ENCODE data around the gene GRIA3. TPM values are rescaled to one million over a fixed set of nuclear protein-coding genes. Genes with fewer than 3 reads are reported as not detected.

The GRIA3 gene
- polyA plus RNA-seq, 1 donor from 2014 or later, result not detected

GRCh38 chrX:123455693-123456092 lies 271.6 kb downstream of the GRIA3 start:
- Mint-ChIP-seq H3K27ac (no peak overlapping the region), H3K9me3 (peaks cover 0 to 4% (median 0%) of the 10 kb centered on the region in 3 donors), H3K27me3 (no peaks in the 10 kb centered on the region), H3K4me1 (no peaks in the 10 kb centered on the region), H3K36me3 (no peaks in the 10 kb centered on the region), H3K4me3 (no peak overlapping the region)

GRCh38 chrX:123464709-123465108 lies 280.6 kb downstream of the GRIA3 start:
- Mint-ChIP-seq H3K9me3 (peaks cover 0 to 5% (median 2%) of the 10 kb centered on the region in 3 donors), H3K27me3 (no peaks in the 10 kb centered on the region), H3K4me1 (no peaks in the 10 kb centered on the region), H3K4me3 (no peak overlapping the region), H3K36me3 (no peaks in the 10 kb centered on the region), H3K27ac (no peak overlapping the region)

GRCh38 chrX:123468481-123468880 lies 284.4 kb downstream of the GRIA3 start:
- Mint-ChIP-seq H3K9me3 (peaks cover 0 to 5% (median 2%) of the 10 kb centered on the region in 3 donors), H3K36me3 (no peaks in the 10 kb centered on the region), H3K27me3 (no peaks in the 10 kb centered on the region), H3K4me1 (no peaks in the 10 kb centered on the region), H3K27ac (no peak overlapping the region), H3K4me3 (no peak overlapping the region)

GRCh38 chrX:123475068-123475724 lies 291.1 kb downstream of the GRIA3 start:
- Mint-ChIP-seq H3K27ac (no peak overlapping the region), H3K9me3 (no peaks in the 10 kb centered on the region), H3K27me3 (no peaks in the 10 kb centered on the region), H3K36me3 (no peaks in the 10 kb centered on the region), H3K4me1 (no peaks in the 10 kb centered on the region), H3K4me3 (no peak overlapping the region)

- no peaks in the 10 kb centered on the region for H3K36me3 Mint-ChIP-seq
- no peak overlapping the region for H3K4me3 Mint-ChIP-seq
- H3K4me1 Mint-ChIP-seq, result no peaks in the 10 kb centered on the region
- H3K9me3 Mint-ChIP-seq, result no peaks in the 10 kb centered on the region
- no peak overlapping the region for H3K27ac Mint-ChIP-seq
- H3K27me3 Mint-ChIP-seq, result no peaks in the 10 kb centered on the region
Measured at GRCh38 chrX:123476611-123477219, 292.6 kb downstream of the GRIA3 start.

- no peaks in the 10 kb centered on the region for H3K4me1 Mint-ChIP-seq
- H3K4me3 Mint-ChIP-seq, result no peak overlapping the region
Measured at GRCh38 chrX:123477673-123478072, 293.6 kb downstream of the GRIA3 start.

GRCh38 chrX:123481913-123482851 lies 298.1 kb downstream of the GRIA3 start:
- H3K4me1 Mint-ChIP-seq, result no peaks in the 10 kb centered on the region
- no peaks in the 10 kb centered on the region for H3K9me3 Mint-ChIP-seq
- H3K27ac Mint-ChIP-seq, result no peak overlapping the region
- no peak overlapping the region for H3K4me3 Mint-ChIP-seq
- no peaks in the 10 kb centered on the region for H3K36me3 Mint-ChIP-seq
- H3K27me3 Mint-ChIP-seq, result no peaks in the 10 kb centered on the region

More at GRCh38 chrX:123477673-123478072, 293.6 kb downstream of the GRIA3 start:
- Mint-ChIP-seq H3K27me3 (no peaks in the 10 kb centered on the region), H3K9me3 (no peaks in the 10 kb centered on the region), H3K36me3 (no peaks in the 10 kb centered on the region), H3K27ac (no peak overlapping the region)

GRCh38 chrX:123486297-123486696 lies 302.2 kb downstream of the GRIA3 start:
- H3K4me3 Mint-ChIP-seq, result no peak overlapping the region
- no peak overlapping the region for H3K27ac Mint-ChIP-seq
- no peaks in the 10 kb centered on the region for H3K27me3 Mint-ChIP-seq
- H3K4me1 Mint-ChIP-seq, result no peaks in the 10 kb centered on the region
- H3K9me3 Mint-ChIP-seq, result peaks cover 0 to 3% (median 2%) of the 10 kb centered on the region in 3 donors
- no peaks in the 10 kb centered on the region for H3K36me3 Mint-ChIP-seq

GRCh38 chrX:123487236-123487635 lies 303.2 kb downstream of the GRIA3 start:
- Mint-ChIP-seq H3K27ac (no peak overlapping the region), H3K4me1 (no peaks in the 10 kb centered on the region), H3K4me3 (no peak overlapping the region), H3K27me3 (no peaks in the 10 kb centered on the region), H3K9me3 (peaks cover 0 to 3% (median 2%) of the 10 kb centered on the region in 3 donors), H3K36me3 (no peaks in the 10 kb centered on the region)

GRCh38 chrX:123487669-123488068 lies 303.6 kb downstream of the GRIA3 start:
- Mint-ChIP-seq H3K4me3 (no peak overlapping the region), H3K36me3 (no peaks in the 10 kb centered on the region), H3K9me3 (peaks cover 0 to 3% (median 2%) of the 10 kb centered on the region in 3 donors), H3K27ac (no peak overlapping the region), H3K27me3 (no peaks in the 10 kb centered on the region), H3K4me1 (no peaks in the 10 kb centered on the region)

GRCh38 chrX:123489011-123489410 lies 304.9 kb downstream of the GRIA3 start:
- Mint-ChIP-seq H3K4me3 (no peak overlapping the region), H3K27me3 (no peaks in the 10 kb centered on the region), H3K27ac (no peak overlapping the region), H3K4me1 (no peaks in the 10 kb centered on the region), H3K36me3 (no peaks in the 10 kb centered on the region), H3K9me3 (peaks cover 0 to 3% (median 2%) of the 10 kb centered on the region in 3 donors)

GRCh38 chrX:123493857-123494256 lies 309.8 kb downstream of the GRIA3 start:
- peaks cover 0 to 7% (median 2%) of the 10 kb centered on the region in 3 donors for H3K9me3 Mint-ChIP-seq
- peaks cover 1% of the 10 kb centered on the region for H3K36me3 Mint-ChIP-seq
- H3K4me3 Mint-ChIP-seq, result no peak overlapping the region
- no peaks in the 10 kb centered on the region for H3K4me1 Mint-ChIP-seq
- no peaks in the 10 kb centered on the region for H3K27me3 Mint-ChIP-seq
- H3K27ac Mint-ChIP-seq, result no peak overlapping the region

GRCh38 chrX:123499787-123500186 lies 315.7 kb downstream of the GRIA3 start:
- peaks cover 2 to 7% (median 3%) of the 10 kb centered on the region in 3 donors for H3K9me3 Mint-ChIP-seq
- H3K27me3 Mint-ChIP-seq, result no peaks in the 10 kb centered on the region
- peaks cover 0 to 2% (median 0%) of the 10 kb centered on the region in 3 donors for H3K4me1 Mint-ChIP-seq
- peaks cover 1% of the 10 kb centered on the region for H3K36me3 Mint-ChIP-seq
- peak overlapping the region in 1 of 3 donors; percentile 52 for H3K27ac Mint-ChIP-seq
- no peak overlapping the region for H3K4me3 Mint-ChIP-seq

GRCh38 chrX:123504047-123504446 lies 320.0 kb downstream of the GRIA3 start:
- no peaks in the 10 kb centered on the region for H3K27me3 Mint-ChIP-seq
- peaks cover 3 to 9% (median 4%) of the 10 kb centered on the region in 3 donors for H3K9me3 Mint-ChIP-seq
- H3K27ac Mint-ChIP-seq, result no peak overlapping the region
- H3K4me3 Mint-ChIP-seq, result no peak overlapping the region
- H3K36me3 Mint-ChIP-seq, result no peaks in the 10 kb centered on the region
- peaks cover 0 to 2% (median 0%) of the 10 kb centered on the region in 3 donors for H3K4me1 Mint-ChIP-seq

GRCh38 chrX:123504630-123505270 lies 320.7 kb downstream of the GRIA3 start:
- H3K27me3 Mint-ChIP-seq, result no peaks in the 10 kb centered on the region
- H3K4me3 Mint-ChIP-seq, result no peak overlapping the region
- no peak overlapping the region for H3K27ac Mint-ChIP-seq
- no peaks in the 10 kb centered on the region for H3K36me3 Mint-ChIP-seq
- peaks cover 3 to 9% (median 4%) of the 10 kb centered on the region in 3 donors for H3K9me3 Mint-ChIP-seq
- H3K4me1 Mint-ChIP-seq, result no peaks in the 10 kb centered on the region
